ENCODE data around the gene STAP2.
"Not testable (repeated sequence)": the region's sequence is repeated elsewhere in the genome, so short reads cannot be mapped to it uniquely, and the experiment has no call there.

Gene STAP2

DNA sequence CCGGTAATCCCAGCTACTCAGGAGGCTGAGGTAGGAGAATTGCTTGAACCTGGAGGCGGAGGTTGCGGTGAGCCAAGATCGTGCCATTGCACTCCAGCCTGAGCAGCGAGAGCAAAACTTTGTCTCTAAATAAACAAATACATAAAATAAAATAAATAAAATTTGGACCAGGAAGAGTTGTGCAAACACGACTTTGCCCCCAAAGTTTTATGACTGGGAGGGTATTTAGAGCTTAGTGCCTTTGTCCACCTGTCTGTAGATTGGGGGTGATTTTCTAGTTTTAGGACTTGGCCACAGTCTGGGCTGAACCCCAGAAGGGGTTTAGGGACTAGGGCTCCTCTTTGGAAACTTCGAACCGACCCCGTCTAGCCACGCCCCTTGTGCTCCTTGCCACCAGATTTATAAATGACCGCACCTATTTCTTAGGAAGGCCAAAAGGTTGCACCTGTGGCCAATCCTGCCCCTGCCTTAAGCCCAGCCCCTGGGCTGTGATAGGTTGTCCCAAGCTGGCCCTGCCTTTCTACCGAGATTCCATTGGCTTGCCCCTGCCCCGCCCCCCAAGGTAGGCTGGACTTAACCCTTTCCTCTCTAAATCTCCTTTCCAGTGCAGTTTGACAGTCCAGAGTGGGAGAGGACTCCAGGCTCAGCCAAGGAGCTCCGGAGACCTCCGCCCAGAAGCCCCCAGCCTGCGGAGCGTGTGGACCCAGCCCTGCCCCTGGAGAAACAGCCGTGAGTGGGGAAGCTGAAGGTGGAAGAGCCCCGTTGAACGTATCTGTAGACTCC, 54.3 kb downstream of the STAP2 start:
- H3K4me3 ChIP-seq: no peak overlapping the region
- H3K27ac ChIP-seq: no peak overlapping the region

DNA sequence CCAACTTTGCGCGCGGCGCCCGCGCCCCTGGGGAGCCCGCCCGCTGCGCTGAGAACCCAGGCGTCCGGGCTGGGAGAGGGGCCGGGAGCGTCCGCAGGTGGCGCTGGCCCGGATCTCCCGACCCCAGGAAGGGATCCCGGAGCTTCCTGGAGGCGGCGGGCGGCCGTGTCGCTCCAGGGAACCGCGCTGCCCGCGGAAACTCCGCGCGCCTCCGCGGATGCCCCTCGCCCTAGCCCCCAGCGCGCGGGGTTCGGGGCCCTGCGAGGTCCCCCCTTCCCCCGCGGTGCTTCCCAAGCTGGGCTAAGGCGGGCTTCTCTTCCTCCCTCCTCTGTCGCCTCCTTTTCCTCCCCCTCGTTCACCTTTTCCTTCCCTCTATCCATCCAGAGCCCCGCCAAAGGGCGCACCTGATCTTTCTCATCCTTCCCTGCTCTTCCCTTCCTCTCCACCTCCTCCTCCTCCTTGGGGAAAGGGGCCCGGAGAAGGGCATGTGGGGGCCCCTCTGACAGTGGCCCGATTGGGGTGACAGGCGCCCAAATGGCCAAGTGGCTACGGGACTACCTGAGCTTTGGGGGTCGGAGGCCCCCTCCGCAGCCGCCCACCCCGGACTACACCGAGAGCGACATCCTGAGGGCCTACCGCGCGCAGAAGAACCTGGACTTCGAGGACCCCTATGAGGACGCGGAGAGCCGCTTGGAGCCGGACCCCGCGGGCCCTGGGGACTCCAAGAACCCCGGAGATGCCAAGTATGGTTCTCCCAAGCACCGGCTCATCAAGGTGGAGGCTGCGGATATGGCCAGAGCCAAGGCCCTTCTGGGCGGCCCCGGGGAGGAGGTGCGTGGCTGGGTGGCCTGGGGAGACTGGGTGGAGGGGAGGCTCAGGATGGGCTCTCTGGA, 58.9 kb downstream of the STAP2 start:
- Histone ChIP-seq H3K4me3 (peak overlapping the region in 2 of 7 experiments; percentile 12 to 18), H3K27ac (no peak overlapping the region)

DNA sequence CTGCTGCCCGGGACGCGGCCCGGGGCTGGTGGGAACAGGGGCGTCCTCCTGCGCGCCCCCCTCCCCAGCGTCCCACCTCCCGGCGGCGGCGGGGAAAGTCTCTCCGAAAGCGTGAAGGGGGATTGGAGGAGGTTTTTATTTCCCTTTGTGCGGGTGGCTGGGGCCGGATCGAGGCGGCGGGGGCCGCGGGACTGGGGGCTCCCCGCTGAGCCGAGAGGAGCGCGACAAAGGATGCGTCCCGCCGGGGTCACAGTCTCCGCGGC, 59.4 kb downstream of the STAP2 start:
- no peak overlapping the region for H3K27ac ChIP-seq
- peak overlapping the region in 2 of 7 experiments; percentile 12 to 18 for H3K4me3 ChIP-seq

DNA sequence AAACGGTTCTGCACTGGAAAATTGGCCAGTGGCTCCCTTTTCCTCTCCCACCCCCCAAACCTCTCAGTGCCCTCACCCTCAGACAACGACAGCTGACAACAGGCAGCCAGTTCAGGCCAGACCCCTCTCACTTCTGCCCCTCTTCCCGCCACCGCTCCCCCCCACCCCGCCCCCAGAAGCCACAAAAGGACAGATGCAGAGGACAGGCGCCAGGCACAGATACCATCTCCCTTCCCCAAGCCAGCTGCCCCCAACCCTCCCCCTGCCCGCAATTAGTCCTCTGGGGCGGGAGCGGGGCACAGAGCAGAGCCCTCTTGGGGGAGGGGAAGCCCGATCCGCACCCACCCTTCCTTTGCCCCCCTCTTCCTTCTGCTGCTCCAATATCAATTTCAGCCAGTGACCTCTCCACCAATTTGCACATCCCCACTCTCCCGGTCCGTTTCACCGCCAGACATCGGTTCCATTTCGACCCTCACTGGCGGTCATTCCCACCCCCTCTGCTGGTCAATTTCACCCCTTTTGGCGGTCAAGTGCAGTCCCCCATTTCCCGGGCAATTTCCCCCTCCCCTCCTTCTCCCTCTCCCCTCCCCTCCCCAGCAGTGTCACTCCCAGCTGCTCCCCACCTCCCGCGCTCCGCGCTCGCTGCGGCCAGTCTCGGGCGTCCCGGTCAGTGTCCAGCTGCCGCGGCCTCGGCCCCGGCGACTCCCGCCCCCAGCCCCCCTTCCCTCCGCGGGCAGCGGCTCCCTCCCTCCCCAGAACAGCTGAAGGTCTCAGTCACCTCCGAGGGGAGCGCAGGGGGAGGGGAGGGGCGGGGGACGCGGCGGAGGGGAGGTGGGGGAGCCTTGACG, 60.0 kb downstream of the STAP2 start, which contains the start of gene SHD:
TSS of gene SHD (plus strand) at position 848 of the 848 bp plus-strand sequence. CDS start 798 bp downstream, outside the sequence.
- H3K27ac ChIP-seq: no peak within 1 kb of the TSS
- peak within 1 kb of the TSS in 2 of 7 experiments; percentile 12 to 18 for H3K4me3 ChIP-seq

DNA sequence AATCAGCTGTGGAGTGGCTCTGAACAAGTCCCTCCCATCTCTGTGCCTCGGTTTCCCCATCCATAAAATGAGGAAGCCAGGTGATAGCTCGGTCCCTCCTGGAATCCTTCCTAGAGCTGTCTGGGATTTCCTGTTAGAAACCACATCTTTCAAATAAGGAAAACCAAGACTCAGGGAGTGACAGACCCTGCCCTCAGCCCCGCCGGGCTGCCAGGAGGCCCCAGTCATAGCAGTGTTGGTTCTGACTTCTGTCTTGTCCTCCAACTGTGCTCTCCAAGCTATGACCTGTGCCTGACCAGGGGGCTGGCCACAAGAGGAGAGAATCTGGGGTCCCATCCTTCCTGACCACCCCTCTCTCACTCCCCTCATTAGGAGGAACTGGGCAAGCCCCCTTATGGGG, 60.6 kb downstream of the STAP2 start:
- Histone ChIP-seq H3K4me3 (no peak overlapping the region), H3K27ac (no peak overlapping the region)

DNA sequence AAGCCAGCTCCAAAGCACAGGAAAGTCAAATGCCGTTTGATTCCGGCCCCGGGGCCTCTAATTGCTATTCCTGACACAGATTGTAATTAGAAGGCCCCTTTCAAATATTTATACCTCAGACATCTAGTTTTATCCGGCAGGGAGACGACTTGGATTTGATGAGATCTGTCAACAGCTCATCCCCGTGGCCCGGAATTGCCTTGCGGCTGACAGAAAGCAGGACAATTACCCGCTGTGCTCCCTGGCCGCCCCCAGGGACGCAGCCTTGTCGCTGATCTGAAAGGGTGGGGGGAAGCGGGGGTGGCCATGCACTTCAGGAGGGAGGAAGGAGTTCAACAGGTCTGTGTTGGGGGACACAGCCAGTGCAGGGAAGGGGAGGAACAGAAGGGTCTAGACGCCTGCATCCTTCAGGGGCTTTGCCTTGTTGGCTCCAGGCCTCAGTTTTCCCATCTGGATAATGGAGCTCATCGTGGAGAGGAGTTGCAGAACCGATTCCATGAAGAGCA, 61.4 kb downstream of the STAP2 start:
- Histone ChIP-seq H3K27ac (no peak overlapping the region), H3K4me3 (no peak overlapping the region)

DNA sequence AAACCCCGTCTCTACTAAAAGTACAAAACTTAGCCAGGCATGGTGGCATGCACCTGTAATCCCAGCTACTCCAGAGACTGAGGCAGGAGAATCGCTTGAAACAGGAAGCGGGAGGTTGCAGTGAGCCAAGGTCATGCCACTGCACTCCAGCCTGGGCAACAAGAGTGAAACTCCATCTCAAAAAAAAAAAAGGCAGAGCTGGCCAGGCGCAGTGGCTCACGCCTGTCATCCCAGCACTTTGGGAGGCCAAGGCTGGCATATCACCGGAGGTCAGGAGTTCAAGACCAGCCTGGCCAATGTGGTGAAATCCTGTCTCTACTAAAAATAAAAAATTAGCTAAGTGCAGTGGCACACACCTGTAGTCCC, 64.3 kb downstream of the STAP2 start:
- H3K4me3 ChIP-seq, H3K27ac ChIP-seq: not testable (repeated sequence)
